GM12891 (cell line): Measurements from ENCODE around the gene CADM1.

Experiments used
- POLR2A ChIP-seq: IDR thresholded peaks from 2 replicates; pipeline ENCODE4 v1.6.1; 2011; ENCODE audit warnings: low read depth, low read length, control low read depth
- SPI1 ChIP-seq: IDR thresholded peaks from 2 replicates; pipeline ENCODE4 v1.6.1; 2011; ENCODE audit warnings: low read depth, low read length, control low read depth

GRCh38 chr11:115297330-115297729 is 206.9 kb downstream of the CADM1 start:
- TF ChIP-seq POLR2A (no peak), SPI1 (no peak)
